Activated T-helper 1 cell treated with anti-CD3 and anti-CD28 coated beads, Interleukin-12 subunit alpha, Interleukin-12 subunit beta, Interleukin-2, Interleukin-4 antibody, amounts not matched to agents 30 ng/mL and 10 ng/mL and 1 ng/mL, durations not matched to agents 14 hours and 24 hours and 36 hours (primary cell): Measurements from ENCODE around the gene DMKN. TPM values are rescaled to one million over a fixed set of nuclear protein-coding genes. Genes with fewer than 3 reads are reported as not detected.

ENCODE experiments used
- DNase-seq: peaks from one replicate; pipeline ENCODE4 v3.0.0; 2021; ENCODE audit warnings: low spot score
- H3K27ac Mint-ChIP-seq: one replicate; pipeline ENCODE4 v1.8.0; 2021; ENCODE audit warnings: mild to moderate bottlenecking, mixed read lengths
- H3K27me3 Mint-ChIP-seq: one replicate; pipeline ENCODE4 v1.8.0; 2022; ENCODE audit warnings: mild to moderate bottlenecking, moderate library complexity, mixed read lengths; ENCODE audit not compliant: insufficient read depth
- H3K36me3 Mint-ChIP-seq: one replicate; pipeline ENCODE4 v1.8.0; 2021; ENCODE audit warnings: low read depth, mixed read lengths
- H3K4me1 Mint-ChIP-seq: one replicate; pipeline ENCODE4 v1.8.0; 2021; ENCODE audit warnings: low read depth, mixed read lengths
- H3K4me3 Mint-ChIP-seq: one replicate; pipeline ENCODE4 v1.8.0; 2021; ENCODE audit warnings: mild to moderate bottlenecking, moderate library complexity, mixed read lengths
- H3K9me3 Mint-ChIP-seq: one replicate; pipeline ENCODE4 v1.8.0; 2021; ENCODE audit warnings: mixed read lengths
- intact Hi-C: fragments of 100-400 bp; cut with micrococcal nuclease; formaldehyde crosslinking; loops from one replicate; pipeline ENCODE4 v1.15.1; 2024
- total RNA-seq: library from RNA; stranded (reverse); gene quantifications from 2 replicates; pipeline ENCODE4 v1.2.3, GENCODE V29; 2022

Gene DMKN
- total RNA-seq = not detected in 2 replicates

GRCh38 chr19:35513628-35514281, at the start of gene DMKN:
Gene DMKN, minus strand, starts transcription at chr19:35513649. Its CDS starts 174 bp downstream, at chr19:35513475.
- Mint-ChIP-seq H3K27ac (no peak within 1 kb of the TSS), H3K4me1 (peaks cover 6% of the 10 kb centered on the region), H3K27me3 (peaks cover 30% of the 10 kb centered on the region), H3K4me3 (no peak within 1 kb of the TSS), H3K9me3 (no peaks in the 10 kb centered on the region), H3K36me3 (no peaks in the 10 kb centered on the region)
- no peak for DNase-seq
- intact Hi-C loops = loop anchor here (1.0 kb wide), 1 partner anchor 74 kb away; no protein-coding TSS in a partner anchor

- Mint-ChIP-seq H3K9me3 (no peaks in the 10 kb centered on the region), H3K4me3 (no peak overlapping the region), H3K4me1 (no peaks in the 10 kb centered on the region), H3K36me3 (no peaks in the 10 kb centered on the region), H3K27me3 (peaks cover 21% of the 10 kb centered on the region), H3K27ac (no peak overlapping the region)
- DNase-seq = no peak
- intact Hi-C loops = no loop called here
These were observed 49.3 kb upstream of the DMKN start for GRCh38 chr19:35562776-35563175.

- Mint-ChIP-seq H3K27ac (no peak overlapping the region), H3K9me3 (no peaks in the 10 kb centered on the region), H3K4me1 (no peaks in the 10 kb centered on the region), H3K4me3 (no peak overlapping the region), H3K36me3 (no peaks in the 10 kb centered on the region), H3K27me3 (peaks cover 21% of the 10 kb centered on the region)
- no peak for DNase-seq
- intact Hi-C loops = no loop called here
These were observed 48.9 kb upstream of the DMKN start for GRCh38 chr19:35562336-35562735.

GRCh38 chr19:35561436-35561835, 48.0 kb upstream of the DMKN start:
- no peaks in the 10 kb centered on the region for H3K4me1 Mint-ChIP-seq

GRCh38 chr19:35560677-35561076, 47.2 kb upstream of the DMKN start:
- Mint-ChIP-seq H3K4me1 (no peaks in the 10 kb centered on the region), H3K9me3 (no peaks in the 10 kb centered on the region), H3K27ac (no peak overlapping the region), H3K36me3 (no peaks in the 10 kb centered on the region), H3K4me3 (no peak overlapping the region), H3K27me3 (peaks cover 32% of the 10 kb centered on the region)
- intact Hi-C loops = no loop called here
- no peak for DNase-seq

More at GRCh38 chr19:35561436-35561835, 48.0 kb upstream of the DMKN start:
- no peaks in the 10 kb centered on the region for H3K36me3 Mint-ChIP-seq
- no peak overlapping the region for H3K27ac Mint-ChIP-seq
- H3K4me3 Mint-ChIP-seq = no peak overlapping the region
- H3K27me3 Mint-ChIP-seq = peaks cover 26% of the 10 kb centered on the region
- H3K9me3 Mint-ChIP-seq = no peaks in the 10 kb centered on the region
- no peak for DNase-seq
- intact Hi-C loops = no loop called here

GRCh38 chr19:35560271-35560670, 46.8 kb upstream of the DMKN start:
- Mint-ChIP-seq H3K4me3 (no peak overlapping the region), H3K4me1 (no peaks in the 10 kb centered on the region), H3K27me3 (peaks cover 30% of the 10 kb centered on the region), H3K36me3 (no peaks in the 10 kb centered on the region), H3K27ac (no peak overlapping the region), H3K9me3 (no peaks in the 10 kb centered on the region)
- DNase-seq = no peak
- intact Hi-C loops = no loop called here

GRCh38 chr19:35559781-35560180, 46.3 kb upstream of the DMKN start:
- intact Hi-C loops = no loop called here
- no peak overlapping the region for H3K27ac Mint-ChIP-seq
- peaks cover 29% of the 10 kb centered on the region for H3K27me3 Mint-ChIP-seq
- H3K9me3 Mint-ChIP-seq = no peaks in the 10 kb centered on the region
- no peaks in the 10 kb centered on the region for H3K36me3 Mint-ChIP-seq
- H3K4me3 Mint-ChIP-seq = no peak overlapping the region
- no peak for DNase-seq
- no peaks in the 10 kb centered on the region for H3K4me1 Mint-ChIP-seq

GRCh38 chr19:35559281-35559659, 45.8 kb upstream of the DMKN start:
- H3K4me3 Mint-ChIP-seq = no peak overlapping the region
- no peak overlapping the region for H3K27ac Mint-ChIP-seq
- H3K4me1 Mint-ChIP-seq = no peaks in the 10 kb centered on the region
- peaks cover 27% of the 10 kb centered on the region for H3K27me3 Mint-ChIP-seq
- H3K36me3 Mint-ChIP-seq = no peaks in the 10 kb centered on the region
- no peaks in the 10 kb centered on the region for H3K9me3 Mint-ChIP-seq
- DNase-seq = no peak
- intact Hi-C loops = no loop called here

- intact Hi-C loops = no loop called here
- Mint-ChIP-seq H3K27me3 (peaks cover 26% of the 10 kb centered on the region), H3K27ac (no peak overlapping the region), H3K36me3 (no peaks in the 10 kb centered on the region), H3K4me3 (no peak overlapping the region), H3K9me3 (no peaks in the 10 kb centered on the region), H3K4me1 (no peaks in the 10 kb centered on the region)
- no peak for DNase-seq
These were observed 45.2 kb upstream of the DMKN start for GRCh38 chr19:35558400-35559280.

GRCh38 chr19:35557539-35558399, 44.3 kb upstream of the DMKN start:
- peaks cover 26% of the 10 kb centered on the region for H3K27me3 Mint-ChIP-seq
- H3K9me3 Mint-ChIP-seq = no peaks in the 10 kb centered on the region
- H3K36me3 Mint-ChIP-seq = no peaks in the 10 kb centered on the region
- H3K27ac Mint-ChIP-seq = no peak overlapping the region
- no peaks in the 10 kb centered on the region for H3K4me1 Mint-ChIP-seq
- H3K4me3 Mint-ChIP-seq = peak overlapping the region; percentile 76
- intact Hi-C loops = loop anchor here (1.0 kb wide), 1 partner anchor 8 kb away; no protein-coding TSS in a partner anchor
- DNase-seq = peak; percentile 21

- Mint-ChIP-seq H3K9me3 (no peaks in the 10 kb centered on the region), H3K27ac (no peak overlapping the region), H3K36me3 (no peaks in the 10 kb centered on the region), H3K27me3 (peaks cover 26% of the 10 kb centered on the region), H3K4me1 (no peaks in the 10 kb centered on the region), H3K4me3 (peak overlapping the region; percentile 75)
- intact Hi-C loops = loop anchor here (1.0 kb wide), 1 partner anchor 8 kb away; no protein-coding TSS in a partner anchor
- DNase-seq = no peak
These were observed 43.5 kb upstream of the DMKN start for GRCh38 chr19:35556846-35557538.

GRCh38 chr19:35556025-35556590, 42.7 kb upstream of the DMKN start:
- intact Hi-C loops = no loop called here
- Mint-ChIP-seq H3K4me3 (peak overlapping the region; percentile 12), H3K36me3 (no peaks in the 10 kb centered on the region), H3K27me3 (peaks cover 26% of the 10 kb centered on the region), H3K9me3 (no peaks in the 10 kb centered on the region), H3K27ac (peak overlapping the region; percentile 4), H3K4me1 (no peaks in the 10 kb centered on the region)
- DNase-seq = no peak
